Measurements from ENCODE around the gene TMEM236.

GRCh38 chr10:17788646-17789045, 36.6 kb downstream of the TMEM236 start:
- TF ChIP-seq CTCF (IDR thresholded peaks at IDR 0.05; ENCODE audit: insufficient read depth, low read length, poor library complexity, severe bottlenecking) (no peak), EZH2phosphoT487 (conservative IDR thresholded peaks at IDR 0.05; ENCODE audit: low read length) (no peak)
